H1 (cell line): ENCODE measurements around the gene AGBL1. TPM values are rescaled to one million over a fixed set of nuclear protein-coding genes. Genes with fewer than 3 reads are reported as not detected.

ENCODE experiments used
- CTCF ChIA-PET: fragments of 300-600 bp; sonication (Branson Sonifier 250); formaldehyde crosslinking; loops from one replicate; lab custom pipeline; 2021; ENCODE audit not compliant: partially characterized antibody; lab: Charles Lee
- POLR2A ChIA-PET: fragments of 300-600 bp; sonication (Branson Sonifier 250); formaldehyde crosslinking; loops from one replicate; lab custom pipeline; 2021; ENCODE audit warnings: inconsistent platforms; ENCODE audit not compliant: partially characterized antibody; lab: Charles Lee
- DNase-seq, 2 experiments: peaks; one replicate each; pipeline versions ENCODE4 v3.0.0 to v3.0.0-alpha.2; 2010 to 2022; ENCODE audit warnings: low spot score in 2 of 2, low read depth in 1 of 2, mixed read lengths in 1 of 2
- FAIRE-seq: peaks from 2 replicates; lab custom pipeline; 2011; peaks lifted over from hg19 to GRCh38; lab: Jason Lieb, UNC
- H2AFZ ChIP-seq: 2 replicates; pipeline ENCODE4 v1.8.1; 2012; ENCODE audit warnings: low read length, inconsistent platforms
- H2AK5ac ChIP-seq: 2 replicates; pipeline ENCODE4 v1.6.1; 2013; ENCODE audit warnings: low read depth, low read length
- H2BK120ac ChIP-seq: replicated peaks from 2 replicates; pipeline ENCODE3; 2013; ENCODE audit warnings: low read depth, low read length, inconsistent platforms
- H2BK12ac ChIP-seq: 2 replicates; pipeline ENCODE4 v1.6.1; 2013; ENCODE audit warnings: low read depth, low read length
- H2BK15ac ChIP-seq: 2 replicates; pipeline ENCODE4 v1.6.1; 2013; ENCODE audit warnings: low read length
- H2BK20ac ChIP-seq: 2 replicates; pipeline ENCODE4 v1.6.1; 2013; ENCODE audit warnings: low read length
- H2BK5ac ChIP-seq: 2 replicates; pipeline ENCODE4 v1.6.1; 2013; ENCODE audit warnings: low read depth, low read length
- H3K14ac ChIP-seq: 2 replicates; pipeline ENCODE4 v1.6.1; 2013; ENCODE audit warnings: inconsistent platforms; ENCODE audit not compliant: insufficient read length
- H3K18ac ChIP-seq: 2 replicates; pipeline ENCODE4 v1.6.1; 2013; ENCODE audit warnings: low read length; ENCODE audit errors: extremely low read depth
- H3K23ac ChIP-seq: 2 replicates; pipeline ENCODE4 v1.6.1; 2013; ENCODE audit warnings: inconsistent platforms; ENCODE audit not compliant: insufficient read length
- H3K23me2 ChIP-seq: 2 replicates; pipeline ENCODE4 v1.6.1; 2013; ENCODE audit warnings: low read depth, low read length
- H3K27ac ChIP-seq: 2 replicates; pipeline ENCODE4 v1.6.1; 2011; ENCODE audit warnings: low read depth, low read length, inconsistent platforms
- H3K27me3 ChIP-seq, 4 experiments: replicated peaks in 1 of 4; 1 replicate in 1 of 4; 2 replicates in 3 of 4; pipeline versions ENCODE4 v1.6.1 to v1.8.1; 2011 to 2013; ENCODE audit warnings: low read length in 3 of 4, mild to moderate bottlenecking in 3 of 4, inconsistent platforms in 2 of 4, mixed read lengths in 2 of 4, moderate library complexity in 1 of 4; ENCODE audit not compliant: control insufficient read depth in 3 of 4, insufficient read depth in 3 of 4; ENCODE audit errors: extremely low read depth in 1 of 4
- H3K36me3 ChIP-seq, 4 experiments: 2 replicates each; pipeline versions ENCODE4 v1.6.1 to v1.8.1; 2011 to 2013; ENCODE audit warnings: mild to moderate bottlenecking in 4 of 4, low read length in 3 of 4, moderate library complexity in 2 of 4, control low read depth in 1 of 4, inconsistent platforms in 1 of 4; ENCODE audit not compliant: insufficient read depth in 4 of 4, control insufficient read depth in 2 of 4
- H3K4ac ChIP-seq: replicated peaks from 2 replicates; pipeline ENCODE3; 2013; ENCODE audit warnings: low read length, low read depth, mixed read lengths, inconsistent platforms; ENCODE audit not compliant: insufficient read length
- H3K4me1 ChIP-seq, 4 experiments: replicated peaks in 1 of 4; 1 replicate in 1 of 4; 2 replicates in 3 of 4; pipeline versions ENCODE4 v1.6.1 to v1.8.1; 2011 to 2013; ENCODE audit warnings: low read length in 3 of 4, inconsistent platforms in 2 of 4, mixed read lengths in 1 of 4; ENCODE audit not compliant: insufficient read depth in 4 of 4, control insufficient read depth in 3 of 4
- H3K4me2 ChIP-seq, 2 experiments: 2 replicates each; pipeline versions ENCODE4 v1.6.1 to v1.8.1; 2011 to 2013; ENCODE audit warnings: low read depth in 2 of 2, low read length in 2 of 2, control low read depth in 1 of 2, inconsistent platforms in 1 of 2, mild to moderate bottlenecking in 1 of 2; ENCODE audit not compliant: insufficient read depth in 1 of 2
- H3K4me3 ChIP-seq, 4 experiments: fragments of 200-600, 300-600 bp in 1 of 4; sonication (generic), shearing (Covaris generic), sonication (Bioruptor Twin) in 1 of 4; 2 replicates each; pipeline versions ENCODE4 v1.5.1 to v1.8.1; 2011 to 2016; ENCODE audit warnings: low read length in 4 of 4, low read depth in 3 of 4, control low read depth in 2 of 4, inconsistent platforms in 2 of 4, mild to moderate bottlenecking in 2 of 4, mixed read lengths in 1 of 4, moderate library complexity in 1 of 4; ENCODE audit not compliant: insufficient read depth in 2 of 4; ENCODE audit errors: extremely low read depth in 1 of 4
- H3K56ac ChIP-seq: replicated peaks from 2 replicates; pipeline ENCODE3; 2013; ENCODE audit warnings: low read depth, mild to moderate bottlenecking, mixed read lengths, low read length, inconsistent platforms; ENCODE audit not compliant: insufficient read length
- H3K79me1 ChIP-seq: 2 replicates; pipeline ENCODE4 v1.6.1; 2013; ENCODE audit warnings: low read depth, low read length, control low read depth
- H3K79me2 ChIP-seq, 2 experiments: 2 replicates each; pipeline versions ENCODE4 v1.6.1 to v1.8.1; 2012 to 2013; ENCODE audit warnings: low read length in 2 of 2, mild to moderate bottlenecking in 2 of 2, inconsistent platforms in 1 of 2; ENCODE audit not compliant: insufficient read depth in 2 of 2, control insufficient read depth in 1 of 2
- H3K9ac ChIP-seq, 4 experiments: replicated peaks in 1 of 4; 1 replicate in 1 of 4; 2 replicates in 3 of 4; pipeline versions ENCODE4 v1.6.1 to v1.8.1; 2011 to 2013; ENCODE audit warnings: low read depth in 3 of 4, low read length in 3 of 4, control low read depth in 2 of 4, mild to moderate bottlenecking in 2 of 4, moderate library complexity in 2 of 4, inconsistent platforms in 1 of 4; ENCODE audit errors: extremely low read depth in 1 of 4
- H3K9me3 ChIP-seq, 2 experiments: 2 replicates each; pipeline versions ENCODE4 v1.6.1 to v1.8.1; 2012 to 2013; ENCODE audit warnings: mild to moderate bottlenecking in 2 of 2, moderate library complexity in 2 of 2, control low read depth in 1 of 2, inconsistent platforms in 1 of 2, low read depth in 1 of 2, low read length in 1 of 2, mixed read lengths in 1 of 2; ENCODE audit not compliant: insufficient read depth in 2 of 2
- H4K20me1 ChIP-seq, 2 experiments: replicated peaks in 1 of 2; 2 replicates each; pipeline versions ENCODE3 to v1.8.1; 2011 to 2013; ENCODE audit warnings: inconsistent platforms in 2 of 2, low read length in 2 of 2, mild to moderate bottlenecking in 1 of 2; ENCODE audit not compliant: insufficient read depth in 2 of 2, control insufficient read depth in 1 of 2
- H4K5ac ChIP-seq: 2 replicates; pipeline ENCODE4 v1.6.1; 2013; ENCODE audit warnings: low read length, low read depth, mixed read lengths, inconsistent platforms; ENCODE audit not compliant: insufficient read length
- H4K8ac ChIP-seq: 2 replicates; pipeline ENCODE4 v1.8.0; 2013; ENCODE audit warnings: mild to moderate bottlenecking, moderate library complexity, low read length, inconsistent platforms; ENCODE audit not compliant: insufficient read depth; ENCODE audit errors: extremely low read depth
- H4K91ac ChIP-seq: replicated peaks from 2 replicates; pipeline ENCODE3; 2013; ENCODE audit warnings: low read length, mixed read lengths, inconsistent platforms; ENCODE audit not compliant: insufficient read length
- BACH1 ChIP-seq: IDR thresholded peaks from 2 replicates; pipeline ENCODE4 v1.6.1; 2012; ENCODE audit warnings: low read length, improper control_type of control experiment
- BRCA1 ChIP-seq: IDR thresholded peaks from 2 replicates; pipeline ENCODE4 v1.6.1; 2012; ENCODE audit warnings: low read depth, low read length, improper control_type of control experiment
- EP300 ChIP-seq, 2 experiments: IDR thresholded peaks; 1 replicate in 1 of 2; 2 replicates in 1 of 2; pipeline ENCODE4 v1.6.1; 2011 to 2012; ENCODE audit warnings: low read depth in 2 of 2, low read length in 2 of 2, mild to moderate bottlenecking in 2 of 2, borderline replicate concordance in 1 of 2, inconsistent platforms in 1 of 2, moderate library complexity in 1 of 2
- NANOG ChIP-seq: IDR thresholded peaks from 2 replicates; pipeline ENCODE4 v1.6.1; 2011; ENCODE audit warnings: low read length, low read depth, mild to moderate bottlenecking, inconsistent platforms; ENCODE audit not compliant: insufficient read depth, poor library complexity, severe bottlenecking
- RBBP5 ChIP-seq: IDR thresholded peaks from 2 replicates; pipeline ENCODE4 v1.7.1; 2012; ENCODE audit warnings: low read depth, mild to moderate bottlenecking, inconsistent platforms, low read length, moderate library complexity, borderline replicate concordance
- SAP30 ChIP-seq: fragments of 300-600 bp; sonication (generic); IDR thresholded peaks from 2 replicates; pipeline ENCODE4 v1.7.1; 2012; ENCODE audit warnings: low read length, moderate library complexity, mild to moderate bottlenecking, inconsistent platforms; ENCODE audit not compliant: insufficient read depth, insufficient replicate concordance
- SP4 ChIP-seq: IDR thresholded peaks from 2 replicates; pipeline ENCODE4 v1.6.1; 2012; ENCODE audit warnings: low read length, inconsistent platforms
- SRF ChIP-seq: IDR thresholded peaks from 2 replicates; pipeline ENCODE4 v1.6.1; 2011; ENCODE audit warnings: mild to moderate bottlenecking, low read depth, low read length, moderate library complexity
- SUZ12 ChIP-seq: fragments of 200-600 bp; sonication (generic); IDR thresholded peaks from 2 replicates; pipeline ENCODE4 v1.6.1; 2012; ENCODE audit warnings: mild to moderate bottlenecking, inconsistent platforms, low read length, moderate library complexity, mixed read lengths
- TCF12 ChIP-seq: IDR thresholded peaks from 2 replicates; pipeline ENCODE4 v1.6.1; 2011; ENCODE audit warnings: low read depth, mild to moderate bottlenecking, low read length
- WGBS, 2 experiments: shearing (Covaris generic) in 1 of 2; methylation state at CpG; one replicate each; pipeline versions ENCODE4 v1.1.6 to v1.1.7; 2013 to 2015; ENCODE audit warnings: low lambda C conversion rate in 2 of 2, mixed read lengths in 2 of 2, inconsistent platforms in 1 of 2, low coverage in 1 of 2, missing lambda C conversion rate in 1 of 2; ENCODE audit not compliant: insufficient replicate concordance in 2 of 2, insufficient coverage in 1 of 2, insufficient read length in 1 of 2; ENCODE audit errors: extremely low coverage in 1 of 2, missing lambda C conversion rate in 1 of 2; 5-methylcytosine and 5-hydroxymethylcytosine counted together
- polyA plus RNA-seq, 7 experiments: library from polyadenylated mRNA; depleted of rRNA in 3 of 7; stranded (reverse) in 5 of 7; unstranded in 2 of 7; fragments of >200 nt in 5 of 7; fragments of 200-250 nt in 2 of 7; gene quantifications; 1 replicate in 5 of 7; 2 replicates in 1 of 7; 4 replicates in 1 of 7; pipeline versions ENCODE4 v1.2.1 to v1.2.3, GENCODE V29; 2011 to 2013; ENCODE audit warnings: missing spikeins in 2 of 7, mixed read lengths in 2 of 7
- total RNA-seq: library from RNA; stranded (reverse); fragmentation: NEBNext Ultra II Directional; extraction: Animal tissue kit (Norgen Biotek cat#: 25700); gene quantifications from 2 replicates; pipeline ENCODE4 v1.2.1, GENCODE V29; 2021

Gene AGBL1
- total and polyA plus RNA-seq, 2 of the 8 experiments (the other 6 are each of a cell fraction or from before 2014, with no cell fraction given): not detected

DNA sequence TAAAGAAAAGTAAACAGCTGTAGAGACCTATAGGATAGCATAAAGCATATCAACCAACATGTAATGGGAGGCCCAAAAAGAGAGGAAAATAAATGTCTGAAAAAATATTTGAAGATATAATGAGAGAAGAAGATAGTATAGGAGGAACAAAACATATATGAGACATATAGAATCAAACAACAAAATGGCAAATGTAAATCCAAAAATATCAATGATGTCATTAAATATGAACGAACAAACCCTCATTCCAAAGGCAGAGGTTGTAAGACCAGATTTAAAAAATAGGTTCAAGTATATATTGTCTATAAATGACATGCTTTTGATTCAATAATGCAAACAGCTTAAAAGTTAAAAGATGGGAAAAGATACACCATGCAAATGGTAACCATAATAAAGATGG, 470.4 kb downstream of the AGBL1 start:
- TF ChIP-seq TCF12: no peak
- no peak for TF ChIP-seq NANOG
- no peak for TF ChIP-seq SP4
- no peak for TF ChIP-seq SRF
- no peak for TF ChIP-seq SAP30
- no peak for TF ChIP-seq SUZ12
- TF ChIP-seq BACH1: no peak
- no peak for TF ChIP-seq BRCA1
- no peak for TF ChIP-seq RBBP5
- no peak for TF ChIP-seq EP300 (IDR thresholded peaks at IDR 0.05; ENCODE audit: borderline replicate concordance in 1 of 2, low read depth in 2 of 2, low read length in 2 of 2)
- TF ChIP-seq, all 59 proteins: peak for 0
- Histone ChIP-seq H3K4me3 (no peak overlapping the region), H3K4me1 (no peaks in the 10 kb centered on the region), H3K27ac (no peak overlapping the region), H2BK15ac (no peak overlapping the region), H3K27me3 (no peaks in the 10 kb centered on the region), H2BK120ac (no peak overlapping the region), H3K56ac (no peak overlapping the region), H3K14ac (no peak overlapping the region), H3K79me1 (no peaks in the 10 kb centered on the region), H3K9ac (no peak overlapping the region), H3K4me2 (no peak overlapping the region), H2BK20ac (no peak overlapping the region), H3K79me2 (no peaks in the 10 kb centered on the region), H3K23ac (no peak overlapping the region), H4K8ac (no peak overlapping the region), H4K91ac (no peak overlapping the region), H4K5ac (no peak overlapping the region), H3K4ac (no peak overlapping the region), H2BK12ac (no peak overlapping the region), H2AK5ac (no peak overlapping the region), H2AFZ (no peak overlapping the region), H4K20me1 (no peaks in the 10 kb centered on the region), H3K18ac (no peak overlapping the region), H3K23me2 (no peaks in the 10 kb centered on the region), H3K36me3 (no peaks in the 10 kb centered on the region), H3K9me3 (no peaks in the 10 kb centered on the region), H2BK5ac (no peak overlapping the region)
- ChIA-PET CTCF (no interaction called here), POLR2A (no interaction called here)
- WGBS, 2 experiments: 84% methylated on average over 1 of the region's 1 CpG; no CpG with 5 or more reads in 1 of the 2 experiments
- FAIRE-seq: no peak
- DNase-seq: no peak
